SU-DHL-6 (cell line): ENCODE measurements around the gene HSD17B8.

Source experiments
- H2AFZ ChIP-seq: fragments of 200-600 bp; sonication (generic); 2 replicates; pipeline ENCODE4 v1.6.1; 2014; ENCODE audit warnings: low read depth, mild to moderate bottlenecking, moderate library complexity, mixed read lengths, antibody characterized with exemption, low read length; ENCODE audit not compliant: severe bottlenecking
- H3F3A ChIP-seq: fragments of 200-600 bp; shearing (Covaris generic); 2 replicates; pipeline ENCODE4 v1.6.0; 2016; ENCODE audit warnings: antibody characterized with exemption, mild to moderate bottlenecking; ENCODE audit not compliant: insufficient read depth
- H3K27ac ChIP-seq: fragments of 200-600 bp; sonication (generic); 2 replicates; pipeline ENCODE4 v1.5.1; 2016; ENCODE audit warnings: low read depth, mild to moderate bottlenecking, low read length, moderate library complexity, mixed read lengths
- H3K27me3 ChIP-seq: fragments of 200-600 bp; sonication (generic), shearing (Covaris generic); 2 replicates; pipeline ENCODE4 v1.6.0; 2014; ENCODE audit warnings: mild to moderate bottlenecking, low read length
- H3K36me3 ChIP-seq: fragments of 200-600 bp; sonication (generic); 2 replicates; pipeline ENCODE4 v1.6.1; 2014; ENCODE audit warnings: mild to moderate bottlenecking, low read length, mixed read lengths
- H3K4me2 ChIP-seq: fragments of 300-600, 200-600 bp; shearing (Covaris generic), sonication (generic); 2 replicates; pipeline ENCODE4 v1.6.0; 2014; ENCODE audit warnings: low read length, low read depth, mild to moderate bottlenecking; ENCODE audit not compliant: poor library complexity, severe bottlenecking
- H3K4me3 ChIP-seq: fragments of 200-600 bp; sonication (generic); 2 replicates; pipeline ENCODE4 v1.5.1; 2014; ENCODE audit warnings: antibody characterized with exemption, low read length, mild to moderate bottlenecking, mixed read lengths; ENCODE audit not compliant: insufficient read depth, poor library complexity, severe bottlenecking
- H3K79me2 ChIP-seq: fragments of 200-600 bp; sonication (generic); 2 replicates; pipeline ENCODE4 v1.6.1; 2014; ENCODE audit warnings: mild to moderate bottlenecking, low read length, moderate library complexity; ENCODE audit not compliant: insufficient read depth
- H3K9ac ChIP-seq: fragments of 200-600 bp; sonication (generic); 2 replicates; pipeline ENCODE4 v1.7.0; 2014; ENCODE audit warnings: mild to moderate bottlenecking, low read length
- H3K9me2 ChIP-seq: fragments of 200-600 bp; sonication (generic); replicated peaks from 2 replicates; pipeline ENCODE4 v1.6.1; 2014; ENCODE audit warnings: low read length; ENCODE audit not compliant: insufficient read depth
- H3K9me3 ChIP-seq: fragments of 200-600 bp; sonication (generic); 2 replicates; pipeline ENCODE4 v1.6.1; 2014; ENCODE audit warnings: low read length, mixed read lengths; ENCODE audit not compliant: insufficient read depth
- H4K20me1 ChIP-seq: fragments of 200-600 bp; sonication (generic); 2 replicates; pipeline ENCODE4 v1.6.1; 2014; ENCODE audit warnings: low read depth, mild to moderate bottlenecking, antibody characterized with exemption, low read length, moderate library complexity, mixed read lengths
- CTCF ChIP-seq: fragments of 200-600 bp; sonication (generic); IDR thresholded peaks from one replicate; pipeline ENCODE4 v1.5.1; 2017; ENCODE audit warnings: antibody characterized with exemption, mild to moderate bottlenecking, low read length, moderate library complexity; ENCODE audit not compliant: insufficient read depth, poor library complexity, severe bottlenecking
- EZH2phosphoT487 ChIP-seq: fragments of 200-600 bp; sonication (generic), shearing (Covaris generic); conservative IDR thresholded peaks from 2 replicates; pipeline ENCODE4 v1.6.1; 2018; ENCODE audit warnings: mild to moderate bottlenecking, antibody characterized with exemption, low read length, moderate library complexity, mixed read lengths

The HSD17B8 gene

GRCh38 chr6:33215271-33216116 lies 11.0 kb downstream of the HSD17B8 start:
- Histone ChIP-seq H3K9me2 (no peaks in the 10 kb centered on the region), H3K36me3 (no peaks in the 10 kb centered on the region), H4K20me1 (no peaks in the 10 kb centered on the region), H3K4me3 (no peak overlapping the region), H3K9me3 (no peaks in the 10 kb centered on the region), H3K4me2 (no peak overlapping the region), H3K79me2 (no peaks in the 10 kb centered on the region), H3F3A (no peaks in the 10 kb centered on the region), H3K27me3 (no peaks in the 10 kb centered on the region), H2AFZ (no peak overlapping the region), H3K9ac (no peak overlapping the region), H3K27ac (no peak overlapping the region)
- no peak for TF ChIP-seq EZH2phosphoT487
- no peak for TF ChIP-seq CTCF

- Histone ChIP-seq H3K27me3 (no peaks in the 10 kb centered on the region), H3K9ac (no peak overlapping the region), H3K9me2 (no peaks in the 10 kb centered on the region), H3K36me3 (no peaks in the 10 kb centered on the region), H3K9me3 (no peaks in the 10 kb centered on the region), H3K4me2 (no peak overlapping the region), H4K20me1 (no peaks in the 10 kb centered on the region), H3K27ac (no peak overlapping the region), H3K4me3 (no peak overlapping the region), H2AFZ (no peak overlapping the region), H3K79me2 (no peaks in the 10 kb centered on the region), H3F3A (no peaks in the 10 kb centered on the region)
- TF ChIP-seq CTCF (no peak), EZH2phosphoT487 (no peak)
Observed at GRCh38 chr6:33216117-33216649, 11.7 kb downstream of the HSD17B8 start.

GRCh38 chr6:33217246-33217645 lies 12.8 kb downstream of the HSD17B8 start:
- Histone ChIP-seq H3F3A (no peaks in the 10 kb centered on the region), H4K20me1 (no peaks in the 10 kb centered on the region), H3K9me3 (no peaks in the 10 kb centered on the region), H3K9me2 (no peaks in the 10 kb centered on the region), H3K27me3 (no peaks in the 10 kb centered on the region; the same call in 1 of the 2 replicates), H2AFZ (no peak overlapping the region), H3K4me2 (no peak overlapping the region), H3K27ac (no peak overlapping the region), H3K4me3 (no peak overlapping the region), H3K9ac (no peak overlapping the region), H3K79me2 (no peaks in the 10 kb centered on the region), H3K36me3 (no peaks in the 10 kb centered on the region)
- TF ChIP-seq CTCF = no peak
- no peak for TF ChIP-seq EZH2phosphoT487
